NK-92 (cell line): ENCODE data around the gene ERO1A.
"Not testable (repeated sequence)": the region's sequence is repeated elsewhere in the genome, so short reads cannot be mapped to it uniquely, and the experiment has no call there.

ENCODE experiments used
- DNase-seq: peaks from one replicate; lab custom pipeline; 2025; ENCODE audit not compliant: unreplicated experiment; lab: John Stamatoyannopoulos, UW

The ERO1A gene

DNA sequence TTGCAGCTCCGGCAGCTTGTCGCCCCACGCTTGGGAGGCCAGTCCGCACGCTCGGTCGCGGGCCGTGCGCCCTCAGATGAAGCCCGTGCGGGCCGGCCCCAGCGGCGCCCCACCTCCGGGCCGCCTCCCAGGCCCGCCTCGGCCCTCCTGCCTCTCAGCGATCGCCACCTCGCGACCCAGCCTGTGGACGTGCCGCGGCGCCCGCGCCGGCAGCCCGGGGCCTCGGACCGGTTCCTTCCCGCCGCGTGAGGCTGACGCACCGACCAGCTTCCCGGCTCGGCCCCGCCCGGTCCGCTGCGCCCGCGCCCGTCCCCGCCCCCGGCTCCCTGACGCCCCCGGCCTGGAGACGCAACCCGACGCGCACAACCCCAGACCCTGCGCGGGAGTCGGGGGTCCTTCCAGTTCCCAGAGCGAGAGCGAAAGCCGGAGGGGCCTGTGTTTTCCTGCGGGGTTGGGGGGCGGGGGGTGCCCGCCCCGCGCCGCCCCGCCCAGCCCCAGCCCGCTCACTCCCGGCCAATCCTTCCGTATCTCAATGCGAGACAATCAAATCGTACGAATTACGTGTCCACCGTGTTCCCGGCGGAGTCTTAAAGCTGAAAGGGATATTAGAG, at the start of gene ERO1A:
Gene ERO1A (minus strand): TSS at position 78 of the 611 bp plus-strand sequence. CDS start 77 bp downstream, at position 1.
- DNase-seq: no peak

DNA sequence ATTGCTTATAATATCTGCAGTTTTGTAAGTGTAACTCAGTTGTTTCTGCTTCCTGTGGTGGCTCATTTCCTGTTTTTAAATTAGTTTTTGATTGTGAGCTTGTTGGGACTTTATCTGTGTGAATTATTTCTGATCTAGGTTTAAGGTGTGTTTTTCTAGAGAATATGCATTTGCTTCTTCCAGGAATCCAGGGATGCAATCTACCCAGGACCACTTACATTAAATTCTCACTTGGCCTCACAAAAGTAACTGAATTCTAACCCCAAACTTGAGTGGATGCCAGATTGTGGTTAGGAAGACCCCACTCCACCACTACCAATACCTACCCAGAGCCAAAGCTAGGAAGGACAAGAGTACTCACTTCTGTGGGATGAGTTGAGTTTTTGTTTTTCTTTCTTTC, 46.5 kb upstream of the ERO1A start:
- DNase-seq: no peak

DNA sequence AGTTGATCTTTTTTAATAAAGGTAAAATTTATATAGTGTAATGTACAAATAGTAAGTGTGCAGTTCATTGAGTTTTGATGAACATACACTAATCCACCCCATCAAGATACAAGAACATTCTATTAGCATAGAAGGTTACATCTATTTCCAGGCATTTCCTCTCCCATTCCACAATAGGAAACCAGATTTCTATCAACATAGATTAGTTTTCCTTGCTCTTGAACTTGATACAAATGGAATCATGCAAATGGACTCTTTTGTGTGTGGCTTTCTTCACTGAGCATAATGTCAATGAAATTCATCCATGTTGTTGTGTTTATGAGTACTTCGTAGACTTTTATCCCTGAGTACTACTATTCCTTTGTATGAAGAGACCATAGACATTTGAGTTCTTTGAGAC, 45.4 kb upstream of the ERO1A start:
- no peak for DNase-seq

- DNase-seq: no peak
These were observed 43.1 kb upstream of the ERO1A start for GRCh38 chr14:52738409-52738808.

GRCh38 chr14:52735921-52736489, 40.6 kb upstream of the ERO1A start:
- no peak for DNase-seq

- no peak for DNase-seq
These were observed 38.5 kb upstream of the ERO1A start for GRCh38 chr14:52733824-52734223.

DNA sequence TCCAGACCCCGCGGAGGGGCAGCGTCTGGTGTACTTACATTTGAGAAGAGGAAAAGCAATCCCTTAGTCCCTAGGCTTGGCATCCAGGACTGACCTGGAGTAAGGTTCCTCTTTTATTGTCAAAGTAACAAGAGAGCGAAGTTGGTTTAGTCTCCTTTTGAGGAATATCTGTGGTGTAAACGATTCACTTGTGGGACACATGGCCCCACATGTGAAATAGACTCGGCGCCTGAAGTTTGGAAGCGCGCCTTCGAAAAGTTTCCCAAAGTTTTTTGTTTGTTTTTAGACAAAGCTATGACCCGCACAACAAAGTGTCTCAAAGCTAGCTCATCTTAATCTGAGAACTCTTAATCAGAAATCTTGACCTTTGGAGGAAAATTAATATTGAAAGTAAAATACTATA, 35.4 kb upstream of the ERO1A start:
- no peak for DNase-seq

DNA sequence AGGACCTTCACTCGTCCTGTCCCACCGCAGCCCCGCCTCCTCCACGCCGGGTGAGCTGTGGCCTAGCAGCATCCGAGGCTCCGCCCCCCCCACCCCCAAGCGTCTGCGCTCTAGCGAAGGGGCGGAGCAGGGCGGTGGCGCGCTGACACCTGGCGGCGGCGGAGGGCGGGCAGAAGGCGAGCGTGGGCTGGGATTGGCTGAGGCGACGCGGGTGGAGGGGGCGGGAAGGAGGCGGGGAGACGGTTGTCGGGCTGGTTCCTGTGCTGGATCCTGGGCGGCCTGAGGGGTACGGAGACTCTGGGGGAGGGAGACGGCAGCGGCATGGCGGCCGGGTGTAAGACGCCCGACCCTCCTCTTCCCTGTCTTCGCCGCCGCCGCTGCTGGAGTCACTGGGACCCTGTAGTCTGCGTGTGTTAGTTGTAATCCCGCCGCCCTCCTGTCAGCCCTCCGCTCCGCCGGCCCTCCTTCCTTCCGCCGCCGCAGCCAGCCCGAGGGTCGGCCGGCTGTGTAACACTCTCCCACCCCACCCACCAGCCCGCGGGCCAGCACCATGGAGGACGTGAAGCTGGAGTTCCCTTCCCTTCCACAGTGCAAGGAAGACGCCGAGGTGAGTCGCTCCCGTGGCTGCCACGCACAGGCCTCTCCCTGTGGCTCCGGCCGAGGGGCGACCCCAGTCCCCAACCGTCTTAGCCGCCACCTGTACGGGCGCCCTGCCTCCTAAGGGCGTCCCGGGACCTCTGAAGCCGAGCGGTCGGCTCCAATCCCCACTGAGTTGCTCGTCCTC, 34.8 kb upstream of the ERO1A start, which contains the start of gene STYX:
Gene STYX (plus strand): TSS at position 242 of the 784 bp plus-strand sequence. CDS start 309 bp downstream, at position 551.
- peak; percentile 88 for DNase-seq

DNA sequence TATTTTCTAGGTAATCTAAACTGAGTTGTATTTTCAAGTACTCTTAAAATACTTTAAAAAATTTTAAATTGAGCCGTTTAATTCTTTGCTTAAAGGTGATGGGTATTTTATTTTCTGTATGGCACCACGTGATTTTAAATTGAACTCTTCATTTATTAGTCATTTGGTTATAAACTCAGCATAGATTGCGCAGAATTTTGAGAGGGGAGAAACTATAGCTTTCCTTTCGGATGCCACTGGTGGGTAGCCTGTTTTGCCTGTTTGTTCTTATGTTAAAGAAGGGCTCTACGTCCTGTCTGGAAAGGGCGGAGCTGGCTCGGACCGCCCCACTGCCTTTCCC, 34.2 kb upstream of the ERO1A start:
- no peak for DNase-seq

DNA sequence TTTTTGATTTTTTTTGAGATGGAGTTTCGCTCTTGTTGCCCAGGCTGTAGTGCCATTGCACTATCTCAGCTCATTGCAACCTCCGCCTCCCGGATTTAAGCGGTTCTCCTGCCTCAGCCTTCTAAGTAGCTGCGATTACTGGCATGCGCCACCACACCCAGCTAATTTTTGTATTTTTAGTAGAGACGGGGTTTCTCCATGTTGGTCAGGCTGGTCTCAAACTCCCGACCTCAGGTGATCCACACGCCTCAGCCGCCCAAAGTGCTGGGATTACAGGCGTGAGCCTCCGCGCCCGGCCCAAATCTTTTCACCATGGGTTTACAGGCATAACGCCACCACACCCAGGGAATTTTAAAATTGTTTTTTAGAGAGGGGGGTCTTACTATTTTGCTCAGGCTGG, 33.7 kb upstream of the ERO1A start:
- DNase-seq: not testable (repeated sequence)

DNA sequence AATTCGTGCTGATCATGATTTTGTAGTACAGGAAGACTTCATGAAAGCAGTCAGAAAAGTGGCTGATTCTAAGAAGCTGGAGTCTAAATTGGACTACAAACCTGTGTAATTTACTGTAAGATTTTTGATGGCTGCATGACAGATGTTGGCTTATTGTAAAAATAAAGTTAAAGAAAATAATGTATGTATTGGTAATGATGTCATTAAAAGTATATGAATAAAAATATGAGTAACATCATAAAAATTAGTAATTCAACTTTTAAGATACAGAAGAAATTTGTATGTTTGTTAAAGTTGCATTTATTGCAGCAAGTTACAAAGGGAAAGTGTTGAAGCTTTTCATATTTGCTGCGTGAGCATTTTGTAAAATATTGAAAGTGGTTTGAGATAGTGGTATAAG, 32.2 kb upstream of the ERO1A start:
- not testable (repeated sequence) for DNase-seq

DNA sequence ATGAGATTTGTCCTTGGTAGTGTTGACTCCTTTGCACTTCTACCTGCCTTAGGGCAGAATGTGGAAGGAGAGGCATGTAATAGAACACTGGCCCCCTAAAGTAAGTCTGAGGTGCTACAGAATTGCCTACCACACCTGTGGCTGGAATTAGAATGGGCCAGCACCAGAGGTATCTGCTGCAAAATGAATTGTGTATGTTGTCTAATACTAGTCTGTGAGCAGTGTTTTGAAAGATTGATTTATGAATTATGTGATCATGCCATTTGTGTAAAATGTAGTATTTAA, 28.9 kb upstream of the ERO1A start:
- no peak for DNase-seq

DNA sequence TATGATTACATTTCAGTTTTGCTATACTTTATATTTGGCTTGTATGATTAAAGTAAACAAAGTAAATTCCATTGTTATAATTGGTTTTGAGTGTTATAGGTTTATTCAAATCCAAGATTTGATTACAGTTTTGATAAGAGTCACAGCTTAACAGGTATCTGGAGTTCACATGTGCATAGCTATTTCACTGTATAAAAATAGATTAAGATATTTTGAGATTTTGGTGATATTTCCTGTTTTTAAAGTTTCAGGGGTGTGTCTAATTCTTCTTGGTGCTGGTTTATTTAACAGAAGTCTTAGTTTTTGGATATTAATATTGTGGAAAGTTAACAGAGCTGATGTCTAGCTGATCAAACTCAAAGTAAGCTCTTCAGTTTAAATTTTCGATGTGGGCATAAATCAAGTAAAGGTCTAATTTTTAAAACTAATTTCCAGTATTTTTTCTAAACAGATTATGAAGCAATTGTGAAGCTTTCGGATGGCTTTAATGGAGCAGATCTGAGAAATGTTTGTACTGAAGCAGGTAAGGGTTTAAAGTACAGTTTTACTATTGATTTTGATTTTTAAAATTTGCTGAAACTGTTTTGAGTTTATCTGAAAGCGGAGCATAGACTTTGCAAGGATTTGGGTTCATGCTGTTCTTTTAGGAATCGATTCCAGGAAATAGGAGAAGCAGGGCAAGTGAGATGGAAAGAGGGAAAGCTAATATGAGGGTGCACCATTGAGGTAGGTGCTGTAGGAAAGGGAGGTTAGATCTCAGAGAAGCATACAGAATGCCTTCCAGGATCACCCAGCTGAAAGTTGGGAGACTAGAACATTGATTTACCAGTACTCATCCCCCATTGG, 28.4 kb upstream of the ERO1A start:
- no peak for DNase-seq

DNA sequence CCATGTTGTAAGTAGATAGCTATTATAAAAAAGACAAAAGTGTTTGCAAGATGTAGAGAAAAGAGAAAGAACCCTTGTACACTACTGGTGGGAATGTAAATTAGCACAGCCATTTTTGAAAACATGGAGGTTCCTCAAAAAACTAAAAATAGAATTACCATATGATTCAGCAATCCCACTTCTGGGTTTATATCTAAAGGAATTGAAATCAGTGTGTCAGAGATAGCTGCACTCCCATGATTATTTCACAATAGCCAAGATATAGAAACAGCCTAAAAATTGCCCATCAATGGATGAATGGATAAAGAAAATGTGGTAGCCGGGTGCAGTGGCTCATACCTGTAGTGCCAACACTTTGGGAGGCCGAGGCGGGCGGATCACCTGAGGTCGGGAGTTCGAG, 20.8 kb upstream of the ERO1A start:
- no peak for DNase-seq

DNA sequence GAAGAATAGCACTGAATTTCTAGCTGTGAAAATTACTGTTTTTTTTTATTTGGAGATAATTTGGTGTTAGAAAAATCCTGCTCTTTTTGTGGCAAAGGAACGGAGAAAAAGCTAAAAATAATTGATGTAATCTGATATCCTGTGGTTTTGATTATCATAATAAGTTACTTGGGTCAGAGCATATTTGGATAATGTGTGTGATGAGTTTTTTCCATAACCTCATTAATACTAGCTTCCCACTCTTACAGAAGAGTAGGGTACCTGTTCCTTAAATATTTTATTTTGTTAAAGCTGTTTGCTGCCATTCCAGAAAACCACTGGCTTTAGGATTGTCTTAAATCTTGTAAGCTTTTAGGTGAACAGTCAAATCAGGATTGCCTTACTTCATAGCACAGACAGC, 16.3 kb upstream of the ERO1A start:
- no peak for DNase-seq

GRCh38 chr14:52706724-52707706, 11.7 kb upstream of the ERO1A start, which contains the start of gene PSMC6:
Gene PSMC6 (plus strand): TSS chr14:52707200. CDS start chr14:52707220, 20 bp downstream.
- peak; percentile 52 for DNase-seq

- no peak for DNase-seq
These were observed 10.9 kb upstream of the ERO1A start for GRCh38 chr14:52706286-52706685.

GRCh38 chr14:52703664-52704063, 8.3 kb upstream of the ERO1A start:
- DNase-seq: no peak

- DNase-seq: no peak
These were observed 7.9 kb upstream of the ERO1A start for GRCh38 chr14:52703225-52703624.

DNA sequence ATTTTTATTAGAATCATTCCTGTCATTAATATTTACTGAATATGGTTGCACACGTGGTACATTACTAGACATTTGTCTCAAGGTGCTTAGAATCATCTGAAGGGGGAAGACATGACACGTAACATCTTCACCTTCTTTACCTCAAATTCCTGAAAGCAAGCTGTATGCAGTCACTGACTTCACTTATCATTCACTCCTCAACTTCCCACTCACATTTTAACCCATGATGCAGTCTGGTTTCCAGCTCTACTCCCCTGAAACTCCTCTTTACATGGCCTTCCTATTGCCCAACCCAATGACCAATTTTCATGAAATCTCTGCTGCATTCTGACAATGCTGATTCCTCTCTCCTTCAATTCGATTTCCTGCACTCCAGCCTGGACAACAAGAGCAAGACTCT, 5.9 kb upstream of the ERO1A start:
- DNase-seq: no peak
